Measurements from ENCODE around the gene SLC9A4. TPM values are rescaled to one million over a fixed set of nuclear protein-coding genes. Genes with fewer than 3 reads are reported as not detected.
"Not testable (repeated sequence)": the region's sequence is repeated elsewhere in the genome, so short reads cannot be mapped to it uniquely, and the experiment has no call there.

SLC9A4 gene
- total and polyA plus RNA-seq, 2 donors (not counting 1 experiment from before 2014, with no cell fraction given): 0.20 TPM; not detected in 1

- peaks cover 0 to 3% (median 0%) of the 10 kb centered on the region in 3 donors for H3K9me3 ChIP-seq (ENCODE audit: control extremely low read depth in 1 of 3, control insufficient read depth in 2 of 3, insufficient read depth in 1 of 3, low read length in 2 of 3)
- H3K4me1 ChIP-seq (ENCODE audit: control insufficient read depth in 2 of 2, insufficient read depth in 2 of 2, low read length in 2 of 2): no peaks in the 10 kb centered on the region
- H3K27me3 ChIP-seq (replicated peaks in 1 of 4; ENCODE audit: control extremely low read depth in 1 of 4, control insufficient read depth in 3 of 4, insufficient read depth in 4 of 4, low read length in 3 of 4): no peaks in the 10 kb centered on the region
- no peak overlapping the region for H3K4me2 ChIP-seq (replicated peaks; ENCODE audit: low read depth, low read length, poor library complexity, severe bottlenecking)
- TF ChIP-seq EZH2 (IDR thresholded peaks at IDR 0.05; ENCODE audit: borderline replicate concordance, insufficient read depth, low read depth, low read length, poor library complexity, severe bottlenecking) (no peak), CTCF (IDR thresholded peaks at IDR 0.05) (no peak)
- ATAC-seq (ENCODE audit: low read depth) (no peak), DNase-seq (no peak)
- H4K20me1 ChIP-seq (ENCODE audit: control insufficient read depth, insufficient read depth, low read length, poor library complexity, severe bottlenecking): no peaks in the 10 kb centered on the region
- H2AFZ ChIP-seq (ENCODE audit: insufficient read depth, low read depth, low read length, poor library complexity, severe bottlenecking): no peak overlapping the region
- no peak overlapping the region for H3K27ac Mint-ChIP-seq
- no peak overlapping the region for H3K4me3 Mint-ChIP-seq
- no CpG with 5 or more reads among the region's 1 CpG for WGBS (ENCODE audit: insufficient coverage)
- H3K79me2 ChIP-seq (ENCODE audit: control insufficient read depth, insufficient read depth, low read length): no peaks in the 10 kb centered on the region
- peaks cover 3% of the 10 kb centered on the region for H3K27me3 Mint-ChIP-seq
- H3K4me1 Mint-ChIP-seq: no peaks in the 10 kb centered on the region
- no peaks in the 10 kb centered on the region for H3K9me3 Mint-ChIP-seq (ENCODE audit: insufficient read depth)
- H3K4me3 ChIP-seq (ENCODE audit: control extremely low read depth in 1 of 5, extremely low read depth in 1 of 5, insufficient read depth in 1 of 5, low read depth in 2 of 5, low read length in 4 of 5): no peak overlapping the region
- H3K36me3 ChIP-seq (replicated peaks in 1 of 2; ENCODE audit: control extremely low read depth in 1 of 2, control insufficient read depth in 1 of 2, extremely low read depth in 1 of 2, insufficient read depth in 2 of 2, low read length in 1 of 2): no peaks in the 10 kb centered on the region
- intact Hi-C loops (cut with micrococcal nuclease): no loop called here
- POLR2A ChIA-PET: no interaction called here
- H3K9ac ChIP-seq (ENCODE audit: low read length): no peak overlapping the region
- CTCF ChIA-PET: no interaction called here
- no peak overlapping the region for H3K27ac ChIP-seq (ENCODE audit: low read length in 2 of 2)
Measured at GRCh38 chr2:102558463-102558862, 85.4 kb downstream of the SLC9A4 start.

GRCh38 chr2:102562542-102562941 lies 89.5 kb downstream of the SLC9A4 start:
- no CpG with 5 or more reads among the region's 1 CpG for WGBS (ENCODE audit: insufficient coverage)
- POLR2A ChIA-PET; H3K4me1 ChIP-seq (ENCODE audit: control insufficient read depth in 2 of 2, insufficient read depth in 2 of 2, low read length in 2 of 2); ATAC-seq (ENCODE audit: low read depth); H3K4me2 ChIP-seq (replicated peaks; ENCODE audit: low read depth, low read length, poor library complexity, severe bottlenecking); H3K27ac Mint-ChIP-seq; H3K9me3 ChIP-seq (ENCODE audit: control extremely low read depth in 1 of 3, control insufficient read depth in 2 of 3, insufficient read depth in 1 of 3, low read length in 2 of 3); H3K9me3 Mint-ChIP-seq (ENCODE audit: insufficient read depth); H2AFZ ChIP-seq (ENCODE audit: insufficient read depth, low read depth, low read length, poor library complexity, severe bottlenecking); H3K27me3 ChIP-seq (replicated peaks in 1 of 4; ENCODE audit: control extremely low read depth in 1 of 4, control insufficient read depth in 3 of 4, insufficient read depth in 4 of 4, low read length in 3 of 4); H3K27ac ChIP-seq (ENCODE audit: low read length in 2 of 2); H4K20me1 ChIP-seq (ENCODE audit: control insufficient read depth, insufficient read depth, low read length, poor library complexity, severe bottlenecking); H3K4me3 Mint-ChIP-seq; H3K79me2 ChIP-seq (ENCODE audit: control insufficient read depth, insufficient read depth, low read length); H3K27me3 Mint-ChIP-seq; CTCF ChIA-PET; H3K4me1 Mint-ChIP-seq; H3K36me3 ChIP-seq (replicated peaks in 1 of 2; ENCODE audit: control extremely low read depth in 1 of 2, control insufficient read depth in 1 of 2, extremely low read depth in 1 of 2, insufficient read depth in 2 of 2, low read length in 1 of 2); DNase-seq; intact Hi-C loops (cut with micrococcal nuclease); H3K9ac ChIP-seq (ENCODE audit: low read length); H3K4me3 ChIP-seq (ENCODE audit: control extremely low read depth in 1 of 5, extremely low read depth in 1 of 5, insufficient read depth in 1 of 5, low read depth in 2 of 5, low read length in 4 of 5): not testable (repeated sequence)

Measured in B cell (primary cell).